Stimulated activated CD4-positive, alpha-beta T cell treated with anti-CD3 and anti-CD28 coated beads, Interleukin-12 subunit alpha, Interleukin-12 subunit beta, amount 100 ng/mL, for 4 hours (primary cell): ENCODE data around the gene SMG7.

Experiments
- DNase-seq: peaks from one replicate; pipeline ENCODE4 v3.0.0-alpha.2; 2020

SMG7 gene

DNA sequence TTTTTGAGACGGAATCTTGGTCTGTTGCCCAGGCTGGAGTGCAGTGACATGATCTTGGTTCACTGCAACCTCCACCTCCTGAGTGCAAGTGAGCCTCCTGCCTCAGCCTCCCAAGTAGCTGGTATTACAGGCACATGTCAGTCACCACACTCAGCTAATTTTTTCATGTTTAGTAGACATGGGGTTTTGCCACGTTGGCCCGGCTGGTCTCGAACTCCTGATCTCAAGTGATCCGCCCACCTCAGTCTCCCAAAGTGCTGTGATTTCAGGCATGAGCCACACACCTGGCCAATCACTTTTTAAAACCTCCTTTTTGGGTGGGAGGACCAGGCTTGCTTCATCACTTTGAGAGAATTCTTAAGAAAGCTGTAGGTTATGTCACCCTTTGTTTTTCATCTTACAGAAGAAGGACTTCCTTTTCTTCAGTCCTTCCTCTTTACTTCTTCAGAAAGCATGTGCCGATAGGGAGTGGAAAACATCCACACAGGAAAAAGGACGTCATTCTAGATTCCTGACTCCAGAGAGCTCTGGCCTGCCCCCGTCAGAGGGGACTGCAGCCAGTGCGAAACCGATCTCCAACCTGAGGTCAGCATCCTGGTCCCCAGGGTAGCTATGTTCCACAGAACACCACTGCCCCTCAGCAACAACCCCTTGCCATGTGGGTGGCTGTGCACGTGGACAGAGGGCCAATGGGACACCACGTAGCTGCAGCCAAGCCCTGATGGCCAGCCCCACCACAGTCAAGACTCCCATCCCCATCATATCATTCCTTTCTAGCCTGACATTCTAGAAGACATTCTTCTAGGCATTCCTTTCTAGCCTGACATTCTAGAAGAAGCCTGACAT is 96.1 kb downstream of the SMG7 start:
- no peak for DNase-seq

DNA sequence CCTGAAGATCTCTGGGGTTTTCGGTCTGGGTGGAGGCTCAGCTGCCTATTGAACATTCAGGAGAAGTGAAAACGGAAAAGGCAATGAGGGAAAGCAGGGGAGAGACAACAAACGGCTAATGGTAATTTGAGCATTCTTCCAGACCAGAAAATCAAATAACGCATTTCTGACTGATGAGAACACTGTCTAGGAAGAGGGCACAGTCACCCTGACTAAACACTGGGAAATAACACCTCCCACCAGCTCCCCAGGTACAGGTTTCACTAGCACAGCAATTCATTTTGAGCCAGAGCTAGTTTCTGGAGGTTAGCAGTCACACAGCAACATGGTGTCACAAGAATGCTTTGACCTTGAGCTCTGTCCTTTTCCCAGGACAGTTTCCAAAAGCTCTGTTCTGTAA is 96.8 kb downstream of the SMG7 start:
- DNase-seq, result no peak

DNA sequence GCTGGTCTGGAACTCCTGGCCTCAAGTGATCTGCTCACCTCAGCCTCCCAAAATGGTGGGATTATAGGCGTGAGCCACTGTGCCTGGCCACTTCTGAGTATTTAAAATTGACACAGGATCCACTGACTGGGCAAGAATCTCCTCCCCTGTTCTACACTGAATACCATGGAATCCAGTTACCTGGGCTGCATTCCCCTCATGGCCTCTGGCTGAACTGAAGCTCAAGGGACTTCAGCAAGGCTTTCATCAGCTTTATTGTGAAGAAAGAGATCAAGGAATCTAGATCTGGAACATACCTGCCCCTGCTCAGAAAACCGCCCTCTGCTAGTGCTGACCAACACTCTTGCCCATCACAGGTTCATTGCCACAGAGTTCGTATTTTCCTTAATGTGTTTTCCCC is 97.5 kb downstream of the SMG7 start:
- no peak for DNase-seq

DNA sequence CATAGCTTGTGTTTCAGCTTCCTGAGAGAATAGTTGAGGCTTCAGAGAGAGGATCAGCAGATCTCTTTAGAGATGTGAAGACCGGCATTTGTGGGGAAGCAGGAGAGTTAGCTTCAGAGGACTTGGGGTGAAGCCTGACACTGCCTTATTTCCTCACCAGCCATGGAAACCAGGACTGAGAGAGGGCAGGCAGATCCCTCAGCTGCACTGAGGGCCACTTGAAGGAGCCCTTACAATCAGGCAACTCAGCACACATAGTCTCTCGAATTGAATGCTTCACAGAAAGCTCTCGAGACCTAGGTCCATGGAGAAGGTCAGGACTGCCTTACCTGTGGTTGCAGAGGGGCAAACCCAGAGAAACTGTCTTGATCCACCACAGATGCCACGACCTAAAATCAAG is 98.2 kb downstream of the SMG7 start:
- no peak for DNase-seq

DNA sequence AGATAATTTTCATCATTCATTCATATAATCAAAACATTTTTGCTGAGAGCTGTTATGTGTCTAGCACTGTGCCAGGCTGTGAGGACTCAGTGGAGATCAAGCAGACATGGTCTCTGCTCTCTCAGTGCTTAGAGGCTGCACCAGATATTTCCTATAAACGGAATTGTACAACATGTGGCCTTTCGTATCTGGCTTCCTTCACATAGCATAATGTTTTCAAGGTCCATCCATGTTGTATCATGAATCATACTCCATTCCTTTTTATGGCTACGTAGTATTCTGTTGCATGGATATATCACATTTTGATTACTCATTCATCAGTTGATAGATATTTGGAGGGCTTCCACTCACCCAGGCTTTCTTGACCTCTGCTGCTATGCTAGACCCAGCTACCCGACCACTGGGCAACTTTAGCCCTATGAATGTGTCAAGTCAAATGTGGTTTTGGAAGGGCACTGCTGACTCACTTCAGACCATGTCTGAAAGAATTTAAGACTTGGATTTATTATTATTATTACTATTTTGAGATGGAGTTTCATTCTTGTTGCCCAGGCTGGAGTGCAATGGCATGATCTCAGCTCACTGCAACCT is 99.5 kb downstream of the SMG7 start:
- no peak for DNase-seq

DNA sequence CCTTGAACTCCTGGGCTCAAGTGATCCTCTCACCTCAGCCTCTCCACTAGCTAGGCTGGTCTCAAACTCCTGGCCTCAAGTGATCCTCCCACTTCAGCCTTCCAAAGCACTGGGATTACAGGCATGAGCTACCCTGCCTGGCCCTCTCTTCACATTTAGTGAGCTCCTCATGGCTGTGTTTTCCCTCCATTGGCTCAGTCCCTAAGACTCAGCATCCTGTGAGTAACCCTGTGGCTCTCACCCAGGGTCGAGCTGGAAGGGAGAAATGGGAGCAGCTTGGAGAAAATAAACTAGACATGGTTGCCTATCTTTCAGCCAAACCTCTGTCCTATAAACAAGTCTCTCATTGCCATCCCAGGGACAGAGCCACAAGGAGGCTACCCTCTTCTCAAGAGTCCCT is 100.4 kb downstream of the SMG7 start:
- DNase-seq, result no peak

DNA sequence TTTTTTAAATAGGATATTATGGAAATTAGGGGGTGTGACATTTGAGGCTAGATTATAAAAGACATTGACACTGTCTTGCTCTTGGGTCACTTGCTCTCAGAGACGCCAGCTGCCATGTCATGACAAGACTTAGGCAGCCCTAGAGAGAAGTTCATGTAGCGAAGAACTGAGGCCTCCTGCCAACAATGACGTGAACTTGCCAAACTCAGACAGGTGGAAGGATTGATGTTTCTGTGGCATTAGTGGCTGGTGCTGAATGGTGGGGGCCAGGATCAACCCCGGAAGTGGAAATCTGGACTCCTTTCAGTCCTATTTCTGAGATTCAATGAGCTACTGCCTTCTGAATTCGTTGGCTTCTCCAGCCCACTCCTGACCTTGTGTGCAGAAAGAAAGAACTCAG is 103.3 kb downstream of the SMG7 start:
- no peak for DNase-seq

DNA sequence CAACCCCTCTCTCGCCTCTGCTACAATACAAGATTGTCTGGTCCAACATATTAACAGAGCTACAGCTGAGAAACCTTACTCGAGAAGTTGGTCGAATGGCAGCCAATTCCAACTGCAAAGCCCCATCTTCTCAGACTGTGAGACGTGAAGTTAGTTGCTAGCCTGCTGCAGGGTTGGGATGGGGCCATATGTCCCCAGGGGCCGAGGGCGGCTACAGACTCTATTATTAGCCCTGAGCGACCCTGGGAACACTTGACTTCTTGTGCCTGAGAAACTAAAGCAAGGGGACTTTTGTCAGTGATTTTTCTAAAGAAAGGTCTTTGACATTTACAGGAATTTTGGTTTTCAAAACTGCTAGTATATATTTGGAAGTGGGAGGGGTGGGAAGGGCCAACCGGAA is 104.2 kb downstream of the SMG7 start:
- DNase-seq, result no peak

DNA sequence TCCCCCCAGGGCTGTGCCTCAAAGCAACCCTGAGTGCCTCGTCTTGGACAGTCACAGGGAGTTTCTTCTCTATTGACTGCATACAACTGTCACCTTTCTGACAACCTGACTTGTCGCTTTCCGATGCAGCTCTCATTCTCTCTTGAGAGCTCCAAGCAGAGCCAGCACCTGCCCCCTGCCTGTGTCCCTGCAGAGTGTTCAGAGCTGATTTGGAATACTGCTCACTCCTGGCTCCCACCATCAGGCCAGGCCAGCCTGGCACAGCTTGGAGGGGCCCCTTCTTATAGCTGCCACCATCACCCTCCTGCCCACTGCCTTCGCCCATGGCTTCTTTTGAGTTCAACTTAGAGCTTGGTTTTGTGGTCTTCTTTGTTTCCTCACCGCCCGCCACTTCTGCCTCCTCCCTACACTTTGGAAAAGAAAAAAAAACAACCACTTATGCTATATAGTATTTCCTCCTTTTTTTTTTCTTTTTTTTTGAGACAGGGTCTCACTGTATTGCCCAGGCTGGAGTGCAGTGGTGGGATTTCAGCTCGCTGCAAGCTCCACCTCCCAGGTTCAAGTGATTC is 105.7 kb downstream of the SMG7 start:
- no peak for DNase-seq

DNA sequence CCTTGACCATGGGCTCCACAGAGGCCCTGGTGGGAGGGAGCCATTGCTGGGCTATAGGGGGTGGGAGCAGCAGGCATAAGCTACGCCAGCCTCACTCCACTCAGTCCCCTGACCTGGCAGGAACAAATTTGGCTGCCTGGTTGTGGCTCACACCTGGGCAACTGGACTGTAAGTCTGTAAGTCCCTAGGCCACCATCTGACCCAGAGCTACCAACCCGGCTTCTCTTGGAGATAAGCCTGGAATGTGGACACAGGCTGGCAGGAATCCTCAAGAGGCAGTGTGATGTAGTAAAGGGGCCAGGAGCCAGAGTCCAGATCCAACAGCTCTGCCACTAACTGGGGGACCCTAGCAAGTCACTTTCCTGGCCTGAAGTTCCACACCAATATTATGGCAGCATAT is 106.6 kb downstream of the SMG7 start:
- no peak for DNase-seq

DNA sequence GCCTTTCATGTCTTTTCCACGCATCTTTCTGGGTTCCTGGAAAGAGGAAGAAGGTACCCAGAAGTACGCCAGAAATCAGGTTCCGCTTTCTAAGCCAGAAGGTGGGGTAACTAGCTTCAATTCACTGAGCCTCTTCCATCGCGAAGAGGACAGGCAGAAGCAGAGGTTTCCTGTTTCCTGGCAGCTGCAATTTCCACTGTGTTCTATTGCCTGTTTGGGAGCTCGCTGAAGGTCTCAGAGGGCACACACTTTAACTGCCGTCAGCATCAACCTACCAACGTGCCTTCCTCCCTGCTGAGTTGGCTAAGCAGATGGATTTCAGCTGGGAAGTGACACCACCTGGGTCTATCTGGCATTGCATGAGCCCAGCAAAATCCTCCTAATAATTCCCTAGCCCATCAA is 108.0 kb downstream of the SMG7 start:
- DNase-seq, result no peak

DNA sequence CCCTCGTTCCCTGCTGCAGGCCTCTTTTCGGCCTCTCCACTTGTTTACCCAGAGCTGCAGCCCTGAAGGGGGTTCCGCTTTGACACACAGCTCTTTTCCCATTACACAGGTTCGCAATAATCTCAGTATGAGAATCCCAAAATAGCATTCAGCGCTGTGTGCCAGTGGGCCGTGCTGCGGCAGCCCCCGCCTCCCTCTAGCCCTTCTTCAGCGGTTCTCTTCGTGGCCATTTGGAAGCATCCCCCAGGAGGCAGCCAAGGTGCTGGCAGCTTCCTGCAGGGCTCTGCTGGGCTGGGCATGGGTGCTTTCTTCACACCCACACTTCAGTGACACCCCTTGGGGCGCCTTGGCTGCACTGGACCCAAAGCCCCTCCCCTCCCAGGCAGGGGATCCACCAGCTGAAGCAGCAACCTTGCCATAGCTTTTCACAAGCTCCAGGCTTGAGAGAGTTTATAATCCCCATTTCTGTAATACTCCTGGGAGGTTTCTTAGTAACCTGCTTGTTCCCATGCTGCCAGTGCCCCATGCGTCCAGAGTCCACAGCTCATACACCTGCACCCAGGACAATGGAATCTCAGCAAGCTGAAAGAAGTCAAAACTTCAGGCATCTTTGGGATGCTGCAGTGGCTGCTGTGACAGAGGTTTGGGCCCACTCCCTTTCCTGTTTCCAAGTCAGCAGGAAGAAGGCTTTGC is 109.9 kb downstream of the SMG7 start:
- DNase-seq, result no peak

DNA sequence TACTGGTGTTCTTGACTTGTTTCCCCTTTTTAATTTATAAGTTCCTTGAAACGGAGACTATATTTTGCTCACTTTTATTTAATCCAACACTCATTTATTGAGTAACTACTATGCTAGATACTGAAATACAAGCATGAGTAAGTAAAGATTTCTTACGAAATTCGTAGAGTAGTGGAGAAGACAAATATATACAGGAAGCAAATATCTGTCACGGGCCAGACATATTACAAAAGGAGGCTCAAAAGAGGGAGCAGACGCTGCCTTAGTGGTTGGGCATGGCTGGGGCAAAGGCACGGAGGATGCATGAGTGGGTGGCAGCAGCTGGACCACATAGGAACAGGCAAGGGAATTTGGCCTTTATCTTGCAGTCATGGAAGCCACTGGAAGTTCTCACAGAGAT is 111.2 kb downstream of the SMG7 start:
- DNase-seq, result no peak

DNA sequence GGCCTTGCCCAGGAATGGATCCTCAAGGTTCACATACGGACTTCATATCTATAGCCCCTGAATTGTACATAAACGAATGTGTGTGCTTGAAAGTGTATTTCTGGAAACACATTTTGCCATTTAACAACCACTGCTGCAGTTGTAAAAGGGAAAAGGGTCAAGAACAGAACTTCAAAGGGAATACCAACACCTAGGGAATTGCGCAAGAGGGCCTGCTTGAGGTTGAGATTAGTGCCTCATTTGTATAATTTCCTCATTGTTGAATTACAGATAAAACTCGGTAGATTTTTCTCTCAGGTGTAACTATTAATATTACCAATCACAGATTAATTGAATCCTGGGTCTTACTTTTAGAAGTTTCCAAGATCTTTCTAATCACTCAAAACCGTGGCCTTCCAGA is 111.8 kb downstream of the SMG7 start:
- DNase-seq, result no peak

DNA sequence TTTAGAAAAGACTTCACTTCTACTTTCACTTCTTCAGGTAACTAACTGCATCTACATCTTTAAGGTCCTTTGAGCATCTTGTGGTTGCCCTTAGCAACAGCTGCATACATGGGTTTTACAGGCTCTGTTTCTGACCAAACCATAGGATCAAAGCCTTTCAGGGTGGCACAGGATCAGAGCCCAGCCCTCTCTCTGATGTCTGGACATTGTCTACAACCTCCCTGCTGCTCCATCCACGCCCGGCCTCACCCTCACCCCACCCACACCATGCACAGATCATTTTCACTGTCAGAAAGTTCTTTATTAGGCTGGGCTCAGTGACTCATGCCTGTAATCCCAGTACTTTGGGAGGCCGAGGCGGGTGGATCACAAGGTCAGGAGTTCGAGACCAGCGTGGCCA is 112.7 kb downstream of the SMG7 start:
- no peak for DNase-seq

DNA sequence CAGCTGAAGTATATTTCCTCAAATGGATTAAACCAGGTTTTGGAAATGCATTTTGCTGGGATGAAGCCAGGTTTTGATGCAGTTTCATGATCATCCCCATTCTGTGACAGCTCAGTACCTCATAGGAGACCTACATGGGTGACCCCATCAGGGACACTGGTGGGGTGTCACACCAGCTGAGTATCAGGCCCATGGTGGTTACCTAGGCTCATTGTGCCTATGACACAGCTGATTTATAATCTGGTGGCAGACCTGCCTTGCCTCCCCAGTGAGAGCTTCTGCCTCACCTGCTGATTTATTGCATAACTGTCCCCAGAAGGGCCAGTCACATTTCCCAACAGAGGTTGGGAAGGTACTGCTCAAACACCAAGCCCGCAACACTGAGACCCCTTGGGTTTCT is 114.2 kb downstream of the SMG7 start:
- no peak for DNase-seq

DNA sequence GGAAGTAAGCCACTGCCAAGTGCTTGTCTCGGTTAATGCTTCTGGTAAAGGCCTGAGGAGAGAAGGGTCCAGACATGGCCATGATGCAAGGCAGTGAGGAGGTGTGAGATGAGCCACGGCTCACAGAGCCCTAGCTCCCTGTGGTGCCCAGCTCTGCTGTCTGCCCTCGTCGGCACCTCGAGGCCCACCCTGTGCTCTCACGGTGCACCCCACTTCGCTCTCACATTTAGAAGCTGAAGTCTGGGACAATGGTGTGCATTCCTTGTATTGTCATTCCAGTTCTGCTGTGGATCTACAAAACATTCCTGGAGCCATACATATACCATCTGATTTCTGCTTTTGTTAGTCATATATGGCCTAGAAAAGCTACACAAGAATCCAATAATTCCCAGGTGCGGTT is 114.6 kb downstream of the SMG7 start:
- DNase-seq, result no peak

DNA sequence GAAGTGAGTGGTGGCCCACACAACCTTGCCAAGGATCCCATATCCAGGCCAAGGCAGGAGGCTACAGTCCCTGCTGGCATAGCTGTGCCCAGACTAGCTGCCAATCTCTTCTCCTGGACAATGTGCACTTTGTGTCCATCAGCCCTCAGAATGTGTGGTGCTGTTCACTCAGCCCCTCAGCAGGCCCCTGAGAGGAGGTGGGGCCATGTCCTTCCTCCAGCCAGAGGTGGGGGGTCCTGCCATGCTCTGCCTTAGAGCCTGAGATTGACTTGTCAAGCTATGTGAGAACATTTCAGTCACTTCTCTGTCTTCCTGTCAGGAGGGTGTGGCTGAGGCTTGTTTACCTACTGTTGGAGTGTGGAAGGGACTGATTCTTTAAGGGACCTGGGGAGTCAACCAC is 116.5 kb downstream of the SMG7 start:
- no peak for DNase-seq

DNA sequence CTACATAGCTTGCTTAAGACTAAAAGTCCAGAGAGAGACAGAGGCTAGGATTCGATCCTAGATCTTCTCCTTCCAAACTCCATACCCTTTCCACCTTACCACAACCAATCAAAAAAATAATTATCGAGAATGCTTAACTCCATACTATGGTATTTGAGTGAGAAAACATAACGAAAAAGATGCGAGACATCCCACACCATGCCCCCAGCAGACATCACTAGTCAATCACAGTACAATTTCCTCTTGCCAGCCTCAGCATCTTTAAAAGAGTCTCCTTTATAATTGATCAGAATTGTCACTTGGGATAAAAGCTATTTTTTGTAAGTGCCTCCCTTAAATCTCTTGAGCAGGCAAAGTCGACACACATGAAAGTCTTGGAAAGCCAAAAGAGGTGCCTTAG is 117.1 kb downstream of the SMG7 start:
- no peak for DNase-seq

DNA sequence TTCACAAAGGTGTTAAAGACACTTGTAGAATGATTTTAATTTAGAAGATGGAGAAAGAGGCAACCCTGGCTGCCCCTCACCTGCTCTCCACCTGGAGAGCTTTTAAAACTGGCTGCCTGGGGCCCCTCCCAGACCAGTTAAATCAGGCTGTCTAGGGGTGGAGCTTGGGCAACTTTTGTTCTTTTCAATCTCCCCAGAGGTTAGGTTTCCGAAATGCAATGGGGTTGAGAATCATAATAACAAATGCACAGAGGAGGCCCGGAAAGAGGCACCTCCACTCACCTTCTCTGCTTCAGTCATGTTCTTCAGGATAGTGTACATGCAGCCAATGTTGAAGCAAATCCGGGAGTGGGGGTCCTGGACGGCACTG is 117.6 kb downstream of the SMG7 start:
- DNase-seq, result no peak

DNA sequence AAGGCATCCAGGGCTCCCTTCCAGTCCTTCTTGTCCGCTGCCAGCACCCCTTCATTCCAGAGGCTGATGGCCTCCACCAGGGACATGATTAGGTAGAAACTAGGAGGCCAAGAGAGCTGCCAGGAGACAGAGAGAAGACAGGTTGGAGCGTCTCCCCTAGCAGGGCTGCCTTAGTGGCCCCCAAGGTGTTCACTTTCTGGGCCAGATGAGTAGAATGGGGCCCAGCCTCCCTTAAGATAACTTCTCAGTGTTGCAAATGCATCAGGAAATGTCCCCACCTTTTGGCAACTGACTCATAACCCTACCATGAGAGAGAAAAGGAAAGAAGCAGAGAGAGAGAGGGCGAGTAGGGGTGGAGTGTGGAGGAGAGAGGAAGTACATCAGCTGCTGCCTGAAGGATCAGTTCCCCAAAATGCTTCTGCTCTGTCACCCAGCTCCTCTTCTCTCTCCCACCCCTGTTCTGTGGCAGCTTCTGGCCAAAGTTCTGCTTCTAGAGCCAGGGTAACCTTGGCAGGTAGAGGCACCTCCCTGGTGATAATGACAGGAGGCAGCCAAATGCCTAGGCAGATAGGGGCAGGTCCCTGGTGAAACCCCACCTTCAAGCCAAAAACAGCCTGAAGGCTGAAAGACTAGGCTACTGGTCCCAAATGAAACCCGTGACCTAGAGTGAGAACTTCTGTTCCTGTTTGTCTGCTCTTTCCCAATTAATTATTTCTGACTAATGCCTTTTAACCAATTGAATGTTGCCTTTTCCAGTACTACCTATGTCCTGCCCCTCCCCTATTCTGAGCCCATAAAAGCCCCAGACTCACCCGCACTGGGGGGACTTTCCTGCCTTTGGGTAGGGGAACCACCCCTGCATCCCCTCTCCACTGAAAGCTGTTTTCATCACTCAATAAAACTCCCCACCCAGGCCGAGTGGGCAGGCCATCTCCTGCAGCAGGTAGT is 118.2 kb downstream of the SMG7 start, which contains the start of gene NCF2:
TSS of gene NCF2 (minus strand) at position 216 of the 948 bp plus-strand sequence. CDS start at position 86, 130 bp downstream.
- DNase-seq, result peak; percentile 6

DNA sequence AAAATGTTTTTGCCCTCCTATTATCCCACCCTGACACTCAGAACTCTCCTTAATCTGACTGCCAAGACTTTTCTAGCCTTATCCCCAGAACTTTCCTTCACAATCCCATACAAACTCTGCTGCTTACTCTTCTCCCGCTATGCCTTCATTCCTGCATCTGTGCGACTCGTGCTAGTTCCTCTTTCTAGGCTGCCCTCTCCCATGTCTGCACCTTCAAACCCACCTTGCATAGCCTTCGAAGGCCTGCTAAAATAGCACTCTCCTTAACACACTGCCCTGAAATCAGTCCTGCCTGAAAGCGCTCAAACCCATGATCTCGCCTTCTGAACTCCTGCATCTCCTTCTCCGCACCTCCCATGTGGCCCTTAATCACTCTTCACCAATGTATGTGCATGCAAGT is 120.4 kb downstream of the SMG7 start:
- DNase-seq, result no peak

DNA sequence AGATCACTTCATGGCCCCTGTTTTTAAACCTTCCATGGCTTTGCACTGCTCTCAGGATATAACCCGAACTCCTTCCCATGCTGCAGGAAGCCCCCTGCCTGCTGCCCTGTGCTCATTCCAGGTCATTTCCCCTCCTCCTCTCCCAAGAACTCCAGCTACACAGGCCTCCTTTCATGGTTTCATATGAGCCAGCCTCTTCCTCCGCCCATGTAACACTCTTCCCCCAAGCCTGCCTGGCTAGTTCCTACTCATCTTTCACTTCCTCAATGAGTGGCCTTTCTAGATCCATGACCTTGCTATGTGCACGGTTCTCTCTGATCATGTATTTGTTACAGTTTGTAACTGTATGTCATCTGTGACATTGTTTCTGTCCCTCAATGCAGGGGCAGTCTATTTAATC is 121.1 kb downstream of the SMG7 start:
- DNase-seq, result no peak
